Keratinocyte (primary cell): ENCODE data around the gene PKP4.

Experiments
- CTCF ChIP-seq, 3 experiments: IDR thresholded peaks in 1 of 3; conservative IDR thresholded peaks in 1 of 3; optimal IDR thresholded peaks in 1 of 3; 2 replicates in 2 of 3; 3 replicates in 1 of 3; pipeline versions ENCODE3 to v1.5.1; 2011; ENCODE audit warnings: low read length in 3 of 3, mild to moderate bottlenecking in 3 of 3, moderate library complexity in 2 of 3, control low read depth in 1 of 3, inconsistent platforms in 1 of 3; ENCODE audit not compliant: insufficient read depth in 2 of 3; ENCODE audit errors: extremely low read depth in 1 of 3
- EZH2 ChIP-seq: IDR thresholded peaks from one replicate; pipeline ENCODE4 v1.6.1; 2012; ENCODE audit warnings: inconsistent platforms, mild to moderate bottlenecking, low read length, moderate library complexity

- TF ChIP-seq CTCF (optimal IDR thresholded peaks at IDR 0.05 in 1 of 3, IDR thresholded peaks at IDR 0.05 in 1 of 3, conservative IDR thresholded peaks at IDR 0.05 in 1 of 3; ENCODE audit: extremely low read depth in 1 of 3, insufficient read depth in 2 of 3, low read length in 3 of 3) (no peak), EZH2 (no peak)
These were observed 168.2 kb downstream of the PKP4 start for GRCh38 chr2:158624961-158625360.
